ENCODE data around the gene ZNF816. TPM values are rescaled to one million over a fixed set of nuclear protein-coding genes. Genes with fewer than 3 reads are reported as not detected.

The ZNF816 gene
- polyA plus RNA-seq, 1 donor from 2014 or later: 0.10 TPM

DNA sequence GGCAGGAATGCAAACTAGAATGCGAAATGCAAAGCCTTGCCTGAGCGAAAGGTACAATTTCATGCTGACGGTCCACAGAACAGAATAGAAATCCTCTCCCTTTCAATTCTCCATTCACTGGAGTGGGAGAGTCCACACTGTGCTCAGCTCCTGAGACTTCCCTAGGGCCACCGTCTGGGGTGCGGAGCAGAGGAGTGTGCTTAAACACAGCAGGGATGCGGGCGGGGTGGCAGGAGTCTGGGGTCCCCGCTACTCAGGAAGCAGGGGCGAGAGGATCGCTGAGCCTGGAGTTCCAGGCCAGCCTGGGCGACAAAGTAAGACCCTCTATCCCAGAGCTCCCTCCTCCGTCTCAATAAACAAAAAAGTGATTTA lies 552 bp upstream of the ZNF816 start:
- H3K36me3 ChIP-seq (ENCODE audit: insufficient read depth, low read length): no peaks in the 10 kb centered on the region
- no peaks in the 10 kb centered on the region for H3K79me2 ChIP-seq (replicated peaks; ENCODE audit: insufficient read depth, low read length)
- no peaks in the 10 kb centered on the region for H3K27me3 ChIP-seq (ENCODE audit: insufficient read depth, low read depth, low read length)
- TF ChIP-seq EP300 (conservative IDR thresholded peaks at IDR 0.05; ENCODE audit: poor library complexity, severe bottlenecking): no peak
- H3K4me3 ChIP-seq (ENCODE audit: low read length): peak overlapping the region; percentile 75
- peak overlapping the region; percentile 49 for H3K9ac ChIP-seq (ENCODE audit: low read length)
- no peaks in the 10 kb centered on the region for H3K9me3 ChIP-seq (ENCODE audit: low read length)
- no peaks in the 10 kb centered on the region for H3K9me2 ChIP-seq (ENCODE audit: insufficient read depth, low read length)
- no peaks in the 10 kb centered on the region for H3F3A ChIP-seq (ENCODE audit: insufficient read depth, low read length, poor library complexity, severe bottlenecking)
- no peak overlapping the region for H3K27ac ChIP-seq (ENCODE audit: low read length)
- H4K20me1 ChIP-seq (ENCODE audit: insufficient read depth): no peaks in the 10 kb centered on the region
- peak overlapping the region; percentile 85 for H3K4me2 ChIP-seq (ENCODE audit: low read length)
- H2AFZ ChIP-seq (ENCODE audit: low read depth, low read length): peak overlapping the region; percentile 66

DNA sequence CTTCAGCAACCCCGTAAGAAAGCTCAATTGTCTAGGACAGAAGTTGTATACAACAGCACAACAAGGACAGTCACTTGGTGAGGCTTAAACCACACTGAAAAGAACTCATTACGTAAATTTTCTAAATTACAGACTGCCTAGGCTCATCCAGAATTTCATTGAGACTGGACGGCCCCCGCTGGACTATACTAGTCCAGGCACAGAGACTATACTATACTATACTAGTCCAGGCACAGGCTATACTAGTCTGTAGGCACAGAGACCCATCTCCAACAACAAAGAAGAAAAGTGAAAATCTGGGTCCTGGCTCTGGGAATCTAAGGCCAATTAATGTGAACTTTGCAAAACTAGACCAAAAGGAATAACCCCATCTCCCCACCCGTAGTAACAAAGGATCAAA lies 700 bp downstream of the ZNF816 start:
- Histone ChIP-seq H3K4me3 (ENCODE audit: low read length) (peak overlapping the region; percentile 75), H3K27ac (ENCODE audit: low read length) (no peak overlapping the region), H3K9ac (ENCODE audit: low read length) (no peak overlapping the region), H3K79me2 (replicated peaks; ENCODE audit: insufficient read depth, low read length) (no peaks in the 10 kb centered on the region), H3K27me3 (ENCODE audit: insufficient read depth, low read depth, low read length) (no peaks in the 10 kb centered on the region), H3K9me3 (ENCODE audit: low read length) (no peaks in the 10 kb centered on the region), H3F3A (ENCODE audit: insufficient read depth, low read length, poor library complexity, severe bottlenecking) (no peaks in the 10 kb centered on the region), H4K20me1 (ENCODE audit: insufficient read depth) (no peaks in the 10 kb centered on the region), H3K4me2 (ENCODE audit: low read length) (peak overlapping the region; percentile 85), H3K36me3 (ENCODE audit: insufficient read depth, low read length) (no peaks in the 10 kb centered on the region), H2AFZ (ENCODE audit: low read depth, low read length) (no peak overlapping the region), H3K9me2 (ENCODE audit: insufficient read depth, low read length) (no peaks in the 10 kb centered on the region)
- TF ChIP-seq TAF1 (IDR thresholded peaks at IDR 0.05; ENCODE audit: low read depth) (no peak), MXI1 (conservative IDR thresholded peaks at IDR 0.05; ENCODE audit: poor library complexity, severe bottlenecking) (no peak), POLR2AphosphoS5 (IDR thresholded peaks at IDR 0.05) (no peak)

DNA sequence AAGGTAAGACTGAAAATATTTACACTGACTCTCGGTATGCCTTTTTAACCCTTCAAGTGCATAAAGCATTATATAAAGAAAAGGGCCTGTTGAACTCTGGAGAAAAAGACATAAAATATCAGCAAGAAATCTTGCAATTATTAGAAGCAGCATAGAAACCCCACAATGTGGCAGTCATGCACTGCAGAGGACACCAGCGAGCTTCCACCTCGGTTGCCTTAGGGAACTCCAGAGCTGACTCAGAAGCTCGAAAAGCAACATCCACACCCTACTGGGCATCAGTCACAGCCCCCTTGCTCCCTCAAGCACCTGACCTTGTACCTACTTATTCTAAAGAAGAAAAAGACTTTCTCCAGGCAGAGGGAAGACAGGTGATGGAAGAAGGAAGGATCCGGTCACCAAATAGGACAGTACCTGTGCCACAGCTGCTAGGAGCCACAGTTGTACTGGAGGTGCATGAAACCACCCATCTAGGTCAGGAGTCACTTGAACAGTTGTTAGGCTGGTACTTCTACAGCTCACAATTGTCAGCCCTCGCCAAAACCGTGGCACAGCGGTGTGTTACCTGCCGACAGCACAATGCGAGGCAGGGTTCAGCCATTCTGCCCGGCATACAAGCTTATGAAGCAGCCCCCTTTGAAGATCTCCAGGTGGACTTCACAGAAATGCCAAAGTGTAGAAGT lies 2.9 kb downstream of the ZNF816 start:
- Histone ChIP-seq H3K9me2 (ENCODE audit: insufficient read depth, low read length) (no peaks in the 10 kb centered on the region), H3K4me2 (ENCODE audit: low read length) (no peak overlapping the region), H3K9me3 (ENCODE audit: low read length) (no peaks in the 10 kb centered on the region), H4K20me1 (ENCODE audit: insufficient read depth) (no peaks in the 10 kb centered on the region), H3K4me3 (ENCODE audit: low read length) (no peak overlapping the region), H3K9ac (ENCODE audit: low read length) (no peak overlapping the region), H3K79me2 (replicated peaks; ENCODE audit: insufficient read depth, low read length) (no peaks in the 10 kb centered on the region), H3K36me3 (ENCODE audit: insufficient read depth, low read length) (no peaks in the 10 kb centered on the region), H2AFZ (ENCODE audit: low read depth, low read length) (no peak overlapping the region), H3K27me3 (ENCODE audit: insufficient read depth, low read depth, low read length) (no peaks in the 10 kb centered on the region), H3K27ac (ENCODE audit: low read length) (no peak overlapping the region), H3F3A (ENCODE audit: insufficient read depth, low read length, poor library complexity, severe bottlenecking) (no peaks in the 10 kb centered on the region)
- TF ChIP-seq POLR2AphosphoS5 (IDR thresholded peaks at IDR 0.05): no peak
- TF ChIP-seq, protein P1, sequence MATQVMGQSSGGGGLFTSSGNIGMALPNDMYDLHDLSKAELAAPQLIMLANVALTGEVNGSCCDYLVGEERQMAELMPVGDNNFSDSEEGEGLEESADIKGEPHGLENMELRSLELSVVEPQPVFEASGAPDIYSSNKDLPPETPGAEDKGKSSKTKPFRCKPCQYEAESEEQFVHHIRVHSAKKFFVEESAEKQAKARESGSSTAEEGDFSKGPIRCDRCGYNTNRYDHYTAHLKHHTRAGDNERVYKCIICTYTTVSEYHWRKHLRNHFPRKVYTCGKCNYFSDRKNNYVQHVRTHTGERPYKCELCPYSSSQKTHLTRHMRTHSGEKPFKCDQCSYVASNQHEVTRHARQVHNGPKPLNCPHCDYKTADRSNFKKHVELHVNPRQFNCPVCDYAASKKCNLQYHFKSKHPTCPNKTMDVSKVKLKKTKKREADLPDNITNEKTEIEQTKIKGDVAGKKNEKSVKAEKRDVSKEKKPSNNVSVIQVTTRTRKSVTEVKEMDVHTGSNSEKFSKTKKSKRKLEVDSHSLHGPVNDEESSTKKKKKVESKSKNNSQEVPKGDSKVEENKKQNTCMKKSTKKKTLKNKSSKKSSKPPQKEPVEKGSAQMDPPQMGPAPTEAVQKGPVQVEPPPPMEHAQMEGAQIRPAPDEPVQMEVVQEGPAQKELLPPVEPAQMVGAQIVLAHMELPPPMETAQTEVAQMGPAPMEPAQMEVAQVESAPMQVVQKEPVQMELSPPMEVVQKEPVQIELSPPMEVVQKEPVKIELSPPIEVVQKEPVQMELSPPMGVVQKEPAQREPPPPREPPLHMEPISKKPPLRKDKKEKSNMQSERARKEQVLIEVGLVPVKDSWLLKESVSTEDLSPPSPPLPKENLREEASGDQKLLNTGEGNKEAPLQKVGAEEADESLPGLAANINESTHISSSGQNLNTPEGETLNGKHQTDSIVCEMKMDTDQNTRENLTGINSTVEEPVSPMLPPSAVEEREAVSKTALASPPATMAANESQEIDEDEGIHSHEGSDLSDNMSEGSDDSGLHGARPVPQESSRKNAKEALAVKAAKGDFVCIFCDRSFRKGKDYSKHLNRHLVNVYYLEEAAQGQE (IDR thresholded peaks at IDR 0.05; ENCODE audit: borderline replicate concordance): no peak
- no peak for TF ChIP-seq EP300 (conservative IDR thresholded peaks at IDR 0.05; ENCODE audit: poor library complexity, severe bottlenecking)
- TF ChIP-seq SMC3 (conservative IDR thresholded peaks at IDR 0.05; ENCODE audit: poor library complexity): no peak
- no peak for TF ChIP-seq RAD21 (conservative IDR thresholded peaks at IDR 0.05)
- no peak for TF ChIP-seq TAF1 (IDR thresholded peaks at IDR 0.05; ENCODE audit: low read depth)
- TF ChIP-seq MXI1 (conservative IDR thresholded peaks at IDR 0.05; ENCODE audit: poor library complexity, severe bottlenecking): no peak
- TF ChIP-seq, protein P2, sequence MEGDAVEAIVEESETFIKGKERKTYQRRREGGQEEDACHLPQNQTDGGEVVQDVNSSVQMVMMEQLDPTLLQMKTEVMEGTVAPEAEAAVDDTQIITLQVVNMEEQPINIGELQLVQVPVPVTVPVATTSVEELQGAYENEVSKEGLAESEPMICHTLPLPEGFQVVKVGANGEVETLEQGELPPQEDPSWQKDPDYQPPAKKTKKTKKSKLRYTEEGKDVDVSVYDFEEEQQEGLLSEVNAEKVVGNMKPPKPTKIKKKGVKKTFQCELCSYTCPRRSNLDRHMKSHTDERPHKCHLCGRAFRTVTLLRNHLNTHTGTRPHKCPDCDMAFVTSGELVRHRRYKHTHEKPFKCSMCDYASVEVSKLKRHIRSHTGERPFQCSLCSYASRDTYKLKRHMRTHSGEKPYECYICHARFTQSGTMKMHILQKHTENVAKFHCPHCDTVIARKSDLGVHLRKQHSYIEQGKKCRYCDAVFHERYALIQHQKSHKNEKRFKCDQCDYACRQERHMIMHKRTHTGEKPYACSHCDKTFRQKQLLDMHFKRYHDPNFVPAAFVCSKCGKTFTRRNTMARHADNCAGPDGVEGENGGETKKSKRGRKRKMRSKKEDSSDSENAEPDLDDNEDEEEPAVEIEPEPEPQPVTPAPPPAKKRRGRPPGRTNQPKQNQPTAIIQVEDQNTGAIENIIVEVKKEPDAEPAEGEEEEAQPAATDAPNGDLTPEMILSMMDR (IDR thresholded peaks at IDR 0.05; ENCODE audit: poor library complexity, severe bottlenecking): no peak
- no peak for TF ChIP-seq EZH2 (IDR thresholded peaks at IDR 0.05; ENCODE audit: borderline replicate concordance, insufficient read depth, low read length, poor library complexity, severe bottlenecking)
